H7 (cell line): ENCODE data around the gene DIP2B. TPM values are rescaled to one million over a fixed set of nuclear protein-coding genes. Genes with fewer than 3 reads are reported as not detected.

Experiments
- DNase-seq: peaks from one replicate; pipeline ENCODE4 v3.0.0; 2012
- H3K27me3 ChIP-seq: 2 replicates; pipeline ENCODE4 v1.6.0; 2011; ENCODE audit warnings: mild to moderate bottlenecking, low read length; ENCODE audit not compliant: control insufficient read depth, insufficient read depth
- H3K36me3 ChIP-seq: replicated peaks from 2 replicates; pipeline ENCODE4 v1.5.1; 2011; ENCODE audit warnings: low read length; ENCODE audit not compliant: control insufficient read depth, insufficient read depth
- H3K4me3 ChIP-seq: 2 replicates; pipeline ENCODE4 v1.5.1; 2011; ENCODE audit warnings: low read depth, mild to moderate bottlenecking, control low read depth, low read length, moderate library complexity; ENCODE audit not compliant: insufficient read depth
- total RNA-seq: library from RNA; depleted of rRNA; stranded (reverse); fragments of >200 nt; shearing (Covaris generic); gene quantifications from 2 replicates; pipeline ENCODE4 v1.2.3, GENCODE V29; 2014

The DIP2B gene
- total RNA-seq, 1 experiment from 2014 or later: 13.7 TPM

DNA sequence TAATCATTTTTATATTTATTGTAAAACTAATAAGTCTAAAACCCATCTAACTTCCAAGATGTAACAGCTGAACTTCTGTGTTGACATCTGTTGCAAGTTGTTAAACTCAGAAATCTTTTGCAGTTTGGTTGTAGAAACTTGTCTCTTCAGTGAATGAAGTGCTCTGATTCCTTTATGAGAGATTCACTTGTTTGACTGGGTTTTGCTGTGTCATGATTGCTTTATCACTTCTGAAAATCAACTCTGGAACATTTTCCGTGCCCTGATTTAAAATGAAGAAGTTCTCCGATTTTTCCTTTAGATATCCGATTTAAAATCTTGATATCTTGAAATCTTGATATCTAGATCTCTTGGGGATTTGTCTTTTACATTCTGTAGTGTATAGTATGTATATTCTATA lies 65.1 kb downstream of the DIP2B start:
- no peak overlapping the region for H3K4me3 ChIP-seq
- no peak for DNase-seq
- no peaks in the 10 kb centered on the region for H3K27me3 ChIP-seq
- H3K36me3 ChIP-seq: no peaks in the 10 kb centered on the region

DNA sequence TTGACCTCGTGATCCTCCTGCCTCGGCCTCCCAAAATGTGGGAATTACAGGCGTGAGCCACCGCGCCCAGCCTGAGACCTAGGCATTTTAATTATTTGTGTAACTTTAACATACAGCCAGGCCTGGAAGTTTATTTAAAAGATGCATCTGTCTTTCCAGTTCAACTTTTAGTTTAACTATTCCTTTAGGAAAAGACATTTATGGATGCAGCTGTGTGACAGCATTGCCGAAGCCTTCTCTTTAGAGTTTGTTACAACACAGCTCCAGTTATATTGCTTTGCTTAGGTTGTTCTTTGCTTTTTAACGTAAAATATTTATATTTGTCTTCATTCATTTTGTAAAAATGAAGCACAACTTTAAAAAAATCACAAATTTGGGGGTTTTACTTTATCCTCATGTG lies 67.0 kb downstream of the DIP2B start:
- H3K4me3 ChIP-seq: no peak overlapping the region
- no peaks in the 10 kb centered on the region for H3K36me3 ChIP-seq
- DNase-seq: no peak
- no peaks in the 10 kb centered on the region for H3K27me3 ChIP-seq

- no peak overlapping the region for H3K4me3 ChIP-seq
- DNase-seq: no peak
- no peaks in the 10 kb centered on the region for H3K36me3 ChIP-seq
- H3K27me3 ChIP-seq: no peaks in the 10 kb centered on the region
These were observed 67.5 kb downstream of the DIP2B start for GRCh38 chr12:50572287-50572686.

- no peak for DNase-seq
- H3K36me3 ChIP-seq: no peaks in the 10 kb centered on the region
- no peaks in the 10 kb centered on the region for H3K27me3 ChIP-seq
- H3K4me3 ChIP-seq: no peak overlapping the region
These were observed 68.0 kb downstream of the DIP2B start for GRCh38 chr12:50572760-50573159.

DNA sequence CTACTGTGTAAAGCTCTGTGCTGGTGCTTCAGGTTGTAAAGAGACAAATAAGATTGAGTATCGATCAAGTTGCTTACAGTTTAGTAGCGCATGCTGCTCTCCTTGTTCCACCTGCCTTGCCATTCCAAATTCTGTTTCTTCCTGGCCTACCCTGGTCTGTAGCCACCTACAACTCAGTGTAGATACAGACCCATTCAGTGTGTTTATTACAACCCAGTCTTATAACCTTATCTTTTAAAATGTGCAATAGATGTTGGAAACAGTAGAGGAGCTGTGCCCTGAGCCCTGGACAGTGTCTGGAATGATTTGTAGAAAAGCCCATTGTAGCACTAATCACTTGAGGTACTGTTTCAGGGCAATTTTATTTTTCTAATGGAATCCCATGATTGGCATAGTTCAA lies 68.5 kb downstream of the DIP2B start:
- H3K27me3 ChIP-seq: no peaks in the 10 kb centered on the region
- H3K36me3 ChIP-seq: no peaks in the 10 kb centered on the region
- DNase-seq: no peak
- H3K4me3 ChIP-seq: no peak overlapping the region

DNA sequence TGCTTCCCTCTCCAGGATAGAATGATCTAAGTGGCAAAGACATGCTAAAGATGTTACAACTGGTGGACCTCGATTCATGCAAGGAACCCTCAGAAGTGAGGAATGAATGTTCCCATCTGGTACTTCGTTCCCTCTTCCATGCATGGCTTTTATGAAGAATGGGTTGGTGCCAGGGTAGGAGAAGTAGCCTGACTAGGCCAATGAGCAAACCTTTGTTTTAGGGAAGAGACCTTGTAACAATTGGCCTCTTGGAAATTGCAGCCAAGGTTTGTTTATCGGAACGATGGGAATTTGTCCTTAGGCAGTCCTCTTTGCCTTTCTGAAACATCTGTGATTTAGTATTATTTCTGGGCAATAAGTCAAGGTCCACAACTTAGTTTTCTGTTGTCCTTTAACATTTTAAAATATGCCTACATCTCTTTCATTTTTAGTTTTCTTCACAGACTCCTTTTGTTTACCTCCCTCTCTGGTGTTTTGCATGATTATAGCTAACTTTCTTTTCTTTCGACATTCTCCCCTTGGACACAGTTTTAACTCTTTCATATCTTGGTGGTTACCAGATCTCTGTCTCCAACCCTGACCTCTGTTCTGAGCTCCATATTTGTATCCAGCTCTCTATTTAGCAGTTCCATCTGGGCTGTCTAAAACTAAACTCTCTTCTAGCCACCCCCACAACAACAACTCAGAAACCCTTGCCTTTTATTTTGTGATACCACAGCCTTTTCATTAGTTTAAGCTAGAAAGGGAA lies 70.0 kb downstream of the DIP2B start:
- H3K36me3 ChIP-seq: no peaks in the 10 kb centered on the region
- H3K27me3 ChIP-seq: no peaks in the 10 kb centered on the region
- no peak overlapping the region for H3K4me3 ChIP-seq
- DNase-seq: no peak

- Histone ChIP-seq H3K27me3 (no peaks in the 10 kb centered on the region), H3K36me3 (no peaks in the 10 kb centered on the region), H3K4me3 (no peak overlapping the region)
- DNase-seq: no peak
These were observed 75.0 kb downstream of the DIP2B start for GRCh38 chr12:50579757-50580267.

- no peak for DNase-seq
These were observed 75.7 kb downstream of the DIP2B start for GRCh38 chr12:50580436-50580835.

GRCh38 chr12:50581226-50582184 lies 76.7 kb downstream of the DIP2B start:
- H3K4me3 ChIP-seq: no peak overlapping the region
- no peaks in the 10 kb centered on the region for H3K27me3 ChIP-seq
- DNase-seq: no peak
- no peaks in the 10 kb centered on the region for H3K36me3 ChIP-seq

More at GRCh38 chr12:50580436-50580835, 75.7 kb downstream of the DIP2B start:
- H3K4me3 ChIP-seq: no peak overlapping the region
- H3K27me3 ChIP-seq: no peaks in the 10 kb centered on the region
- no peaks in the 10 kb centered on the region for H3K36me3 ChIP-seq

- Histone ChIP-seq H3K4me3 (no peak overlapping the region), H3K27me3 (no peaks in the 10 kb centered on the region), H3K36me3 (no peaks in the 10 kb centered on the region)
- DNase-seq: no peak
These were observed 79.3 kb downstream of the DIP2B start for GRCh38 chr12:50584135-50584534.

DNA sequence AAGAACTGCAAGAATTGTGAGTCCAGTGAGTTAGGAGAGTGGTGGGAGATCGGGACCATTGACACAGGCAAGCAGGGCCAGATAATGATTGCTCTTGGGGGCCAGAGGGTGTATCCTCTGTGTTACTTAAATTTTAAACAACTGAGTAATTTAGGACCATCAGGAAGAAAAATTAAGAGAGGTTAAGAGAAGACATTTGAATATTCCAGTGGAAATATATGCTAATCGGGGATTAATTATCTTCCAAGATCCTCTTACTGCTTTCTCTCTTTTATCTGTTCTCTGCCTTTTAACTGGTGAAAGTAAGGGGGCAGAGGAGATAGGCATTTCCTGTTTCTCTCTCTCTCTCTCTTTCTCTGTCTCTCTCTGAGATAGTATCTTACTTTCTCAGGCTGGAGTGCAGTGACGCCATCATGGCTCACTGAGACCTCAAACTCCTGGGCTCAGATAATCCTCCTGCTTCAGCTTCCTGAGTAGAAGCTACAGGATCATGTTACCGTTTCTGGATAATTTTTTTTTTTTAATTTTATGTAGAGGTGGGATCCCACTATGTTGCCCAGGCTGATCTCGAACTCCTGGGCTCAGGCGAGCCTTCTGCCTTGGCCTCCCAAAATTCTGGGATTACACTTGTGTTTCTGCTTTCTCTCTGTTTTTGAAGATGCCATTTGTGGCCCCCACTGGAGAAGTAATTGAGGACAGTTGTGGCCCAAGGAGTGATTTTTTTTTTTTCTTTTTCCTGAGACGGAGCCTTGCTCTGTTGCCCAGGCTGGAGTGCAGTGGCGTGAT lies 85.1 kb downstream of the DIP2B start:
- no peaks in the 10 kb centered on the region for H3K27me3 ChIP-seq
- H3K36me3 ChIP-seq: no peaks in the 10 kb centered on the region
- H3K4me3 ChIP-seq: no peak overlapping the region
- DNase-seq: no peak

GRCh38 chr12:50590869-50591268 lies 86.1 kb downstream of the DIP2B start:
- H3K4me3 ChIP-seq: no peak overlapping the region
- no peaks in the 10 kb centered on the region for H3K27me3 ChIP-seq
- H3K36me3 ChIP-seq: no peaks in the 10 kb centered on the region
- no peak for DNase-seq

DNA sequence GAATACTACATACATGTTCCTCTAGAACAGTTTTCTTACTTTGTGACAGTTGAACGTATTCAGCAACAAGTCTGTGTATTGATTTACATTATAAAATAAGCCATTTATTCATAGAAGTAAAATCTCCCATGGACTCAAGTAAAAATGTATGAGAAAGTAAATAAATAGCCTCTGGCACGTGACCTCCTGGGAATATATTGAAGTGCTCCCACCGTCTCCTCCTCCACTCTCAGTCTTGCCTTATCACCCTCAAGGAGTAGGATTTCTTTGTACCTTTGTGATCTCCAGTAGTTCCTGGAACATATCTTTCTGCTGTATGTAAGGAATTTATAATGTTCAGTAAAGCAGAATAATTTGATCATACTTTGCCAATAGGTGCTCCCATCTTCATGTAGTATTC lies 90.9 kb downstream of the DIP2B start:
- H3K36me3 ChIP-seq: no peaks in the 10 kb centered on the region
- H3K27me3 ChIP-seq: no peaks in the 10 kb centered on the region
- no peak overlapping the region for H3K4me3 ChIP-seq
- DNase-seq: no peak
